Smooth muscle cell of the coronary artery (primary cell): ENCODE results near the gene ZMYND10. TPM values are rescaled to one million over a fixed set of nuclear protein-coding genes. Genes with fewer than 3 reads are reported as not detected.

Source experiments
- total RNA-seq: library from RNA; depleted of rRNA; stranded (reverse); fragments of >200 nt; gene quantifications from 2 replicates; pipeline ENCODE4 v1.2.3, GENCODE V29; 2014; ENCODE audit warnings: low replicate concordance

Gene ZMYND10
- total RNA-seq, result 0.70 and 1.1 TPM in 2 replicates

GRCh38 chr3:50345586-50346234 is at the start of gene ZMYND10:
ZMYND10 (minus strand) TSS chr3:50345732; CDS start chr3:50345579, 153 bp downstream.

GRCh38 chr3:50358911-50359759 is 13.6 kb upstream of the ZMYND10 start, which contains the start of gene TMEM115:
TMEM115 (minus strand) TSS chr3:50359521; CDS start chr3:50359063, 458 bp downstream.

DNA sequence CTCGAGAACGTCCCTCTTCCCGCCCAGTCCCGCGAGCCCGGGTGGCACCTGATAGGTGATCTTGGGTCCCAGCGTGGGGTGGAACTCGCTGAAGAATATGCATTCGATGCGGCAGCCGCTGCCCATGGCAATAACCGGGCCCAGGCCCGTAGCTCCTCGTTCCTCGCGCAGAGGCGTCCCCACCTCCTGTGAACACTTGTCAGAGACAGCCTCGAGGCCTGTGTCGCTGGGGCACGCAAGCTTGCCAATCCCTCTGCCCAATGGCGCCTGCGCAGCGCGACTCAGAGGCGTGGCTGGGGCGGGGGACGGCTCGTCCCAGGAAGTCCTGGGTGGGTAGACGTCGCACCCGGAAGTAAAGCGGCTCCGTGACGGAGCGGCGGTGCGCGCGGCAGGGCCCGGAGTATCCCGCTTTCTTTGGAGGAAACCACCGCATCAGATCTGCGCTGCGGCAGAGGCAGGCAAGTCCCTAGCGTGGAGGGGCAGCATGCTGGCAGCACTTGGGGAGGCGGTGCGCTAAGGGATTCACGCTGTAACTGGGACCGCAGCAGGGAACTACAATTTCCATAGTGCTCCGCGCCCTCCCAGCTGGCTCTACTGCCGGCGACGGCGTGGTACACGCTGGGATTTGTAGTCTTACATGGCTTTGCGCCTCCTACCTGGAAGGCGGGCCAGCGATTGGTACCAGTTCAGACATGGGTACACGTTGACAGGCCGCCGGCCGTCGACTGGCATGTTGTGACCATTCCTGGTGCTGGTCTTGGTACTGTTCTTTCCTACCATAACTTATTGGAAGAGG is 5.2 kb upstream of the ZMYND10 start, which contains the start of the genes CYB561D2 and NPRL2:
TSS of gene CYB561D2 (plus strand) at position 336 of the 796 bp plus-strand sequence. CDS start 572 bp downstream, outside the sequence.
TSS of gene NPRL2 (minus strand) at position 249 of the 796 bp plus-strand sequence. CDS start at position 126, 123 bp downstream.

DNA sequence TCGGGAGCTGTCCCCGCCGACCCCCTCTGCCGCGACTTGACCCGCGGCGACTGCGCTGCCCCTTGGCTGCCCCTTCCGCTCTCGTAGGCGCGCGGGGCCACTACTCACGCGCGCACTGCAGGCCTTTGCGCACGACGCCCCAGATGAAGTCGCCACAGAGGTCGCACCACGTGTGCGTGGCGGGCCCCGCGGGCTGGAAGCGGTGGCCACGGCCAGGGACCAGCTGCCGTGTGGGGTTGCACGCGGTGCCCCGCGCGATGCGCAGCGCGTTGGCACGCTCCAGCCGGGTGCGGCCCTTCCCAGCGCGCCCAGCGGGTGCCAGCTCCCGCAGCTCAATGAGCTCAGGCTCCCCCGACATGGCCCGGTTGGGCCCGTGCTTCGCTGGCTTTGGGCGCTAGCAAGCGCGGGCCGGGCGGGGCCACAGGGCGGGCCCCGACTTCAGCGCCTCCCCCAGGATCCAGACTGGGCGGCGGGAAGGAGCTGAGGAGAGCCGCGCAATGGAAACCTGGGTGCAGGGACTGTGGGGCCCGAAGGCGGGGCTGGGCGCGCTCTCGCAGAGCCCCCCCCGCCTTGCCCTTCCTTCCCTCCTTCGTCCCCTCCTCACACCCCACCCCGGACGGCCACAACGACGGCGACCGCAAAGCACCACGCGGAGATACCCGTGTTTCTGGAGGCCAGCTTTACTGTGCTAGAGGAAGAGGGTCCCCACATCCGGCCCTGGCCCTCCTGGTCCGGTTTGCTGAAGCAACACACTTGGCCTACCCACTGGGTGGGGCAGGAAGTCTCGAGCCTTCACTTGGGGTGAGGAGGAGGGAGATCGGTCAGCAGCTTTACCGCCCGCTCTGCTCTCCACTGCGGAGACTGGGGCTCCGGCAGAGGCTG is 4.8 kb downstream of the ZMYND10 start, which contains the start of gene RASSF1:
TSS of gene RASSF1 (minus strand) at position 389 of the 882 bp plus-strand sequence. CDS start at position 358, 31 bp downstream.

GRCh38 chr3:50327943-50328691 is 17.4 kb downstream of the ZMYND10 start, which contains the start of gene TUSC2:
TUSC2 (minus strand) TSS chr3:50328223; CDS start chr3:50328099, 124 bp downstream.

DNA sequence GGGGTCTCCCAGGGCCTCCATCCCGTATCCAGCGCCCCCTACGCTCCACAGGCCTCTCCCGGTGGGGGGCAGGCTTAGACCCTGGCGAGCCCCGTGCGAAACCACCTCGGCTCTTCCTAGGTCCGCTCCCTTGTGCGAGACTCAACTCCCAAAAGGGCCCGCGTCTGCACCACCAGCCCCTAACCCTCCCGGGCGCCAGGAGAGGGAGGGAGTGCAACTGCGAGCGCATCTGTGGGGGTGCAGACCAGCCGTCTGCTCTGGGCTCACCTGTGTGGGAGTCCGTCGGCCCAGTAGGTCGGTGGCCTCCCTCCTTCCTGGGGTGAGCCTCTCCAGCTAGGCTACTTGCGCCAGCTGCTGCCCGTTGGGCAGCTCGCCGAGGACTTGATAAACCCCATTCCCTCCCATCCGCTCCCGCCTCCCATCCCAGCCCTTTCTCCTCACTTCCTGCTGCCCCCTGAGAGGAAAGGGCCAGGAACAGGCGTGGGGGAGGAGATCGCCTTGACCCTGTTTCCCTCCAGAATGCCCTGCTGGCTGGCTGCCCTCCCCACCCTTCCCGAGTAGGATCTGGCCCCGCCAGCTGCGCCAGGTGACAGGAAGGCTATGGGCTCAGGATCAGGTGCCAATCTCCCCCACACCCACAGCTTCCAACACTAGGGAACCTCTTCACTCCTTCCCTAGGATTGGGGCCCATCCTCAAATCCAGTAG is 23.0 kb downstream of the ZMYND10 start, which contains the start of gene HYAL2:
TSS of gene HYAL2 (minus strand) at position 360 of the 706 bp plus-strand sequence. CDS start 2,256 bp downstream, outside the sequence.

DNA sequence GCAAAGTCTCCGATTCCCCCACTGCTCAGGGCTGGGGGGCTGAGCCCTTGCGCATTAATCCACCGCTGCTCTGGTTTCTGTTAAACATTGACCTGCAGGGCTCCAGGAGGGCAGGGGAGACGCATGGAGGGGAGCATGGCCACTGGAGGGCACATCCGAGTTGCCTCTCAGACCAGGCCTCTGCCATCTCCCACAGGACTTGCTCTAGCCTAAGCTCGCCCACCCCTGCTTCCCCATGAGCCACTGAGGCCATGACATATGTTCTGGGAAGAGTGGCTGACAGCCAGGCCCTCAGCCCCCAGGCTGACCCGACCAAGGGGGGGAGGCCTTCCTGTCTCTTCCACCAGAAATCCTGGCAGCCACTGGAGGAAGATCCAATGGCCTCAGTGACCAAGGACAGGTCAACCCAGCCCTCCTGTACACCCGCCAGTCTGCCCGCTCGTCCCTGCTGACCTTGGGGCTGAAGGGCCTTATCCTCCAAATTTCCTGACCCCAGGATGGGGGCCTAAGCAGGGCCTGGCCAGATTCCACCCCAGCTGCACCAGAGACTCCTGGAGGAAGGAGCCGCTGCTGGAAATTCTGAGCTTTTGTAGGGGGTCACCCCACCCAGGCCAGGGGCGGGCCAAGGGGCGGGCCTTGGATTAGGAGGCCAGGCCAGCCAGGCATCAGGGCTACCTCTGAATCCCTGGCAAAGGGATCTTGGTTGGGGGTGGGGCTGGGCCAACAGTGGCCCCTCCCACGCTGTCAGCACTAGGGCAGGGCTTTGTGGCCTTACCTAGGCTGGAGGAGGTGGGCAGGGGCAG is 42.3 kb downstream of the ZMYND10 start, which contains the start of gene HYAL1:
TSS of gene HYAL1 (minus strand) at position 562 of the 803 bp plus-strand sequence. CDS start 618 bp downstream, outside the sequence.

GRCh38 chr3:50298836-50299637 is 46.5 kb downstream of the ZMYND10 start, which contains the start of the genes HYAL3 and NAA80:
HYAL3 (minus strand) TSS chr3:50299405; CDS start chr3:50295602, 3,803 bp downstream.
NAA80 (minus strand) TSS chr3:50299405; CDS start chr3:50297463, 1,942 bp downstream.

GRCh38 chr3:50292159-50293078 is 53.1 kb downstream of the ZMYND10 start, which contains the start of gene IFRD2:
IFRD2 (minus strand) TSS chr3:50292429; CDS start chr3:50292274, 155 bp downstream.

Other genes with a start within 250 kb of the ZMYND10 start
- 3.7 and 7.4 TPM in 2 replicates for gene SEMA3F, start 190.4 kb downstream of the ZMYND10 start, total RNA-seq
- not detected in 2 replicates for gene GNAT1, start 154.1 kb downstream of the ZMYND10 start, total RNA-seq
- gene SLC38A3, start 140.5 kb downstream of the ZMYND10 start, total RNA-seq, result not detected in 2 replicates
- 308 and 476 TPM in 2 replicates for gene GNAI2, start 109.5 kb downstream of the ZMYND10 start, total RNA-seq
- gene SEMA3B, start 76.6 kb downstream of the ZMYND10 start, total RNA-seq, result 7.2 and 13.2 TPM in 2 replicates
- gene LSMEM2, start 66.6 kb downstream of the ZMYND10 start, total RNA-seq, result not detected in 2 replicates
- gene IFRD2, start 53.3 kb downstream of the ZMYND10 start, total RNA-seq, result 35.9 and 57.7 TPM in 2 replicates
- 4.0 and 5.3 TPM in 2 replicates for gene HYAL3, start 46.3 kb downstream of the ZMYND10 start, total RNA-seq
- 0.82 and 1.8 TPM in 2 replicates for gene NAA80, start 46.3 kb downstream of the ZMYND10 start, total RNA-seq
- gene HYAL1, start 42.2 kb downstream of the ZMYND10 start, total RNA-seq, result 0.60 and 0.94 TPM in 2 replicates
- gene HYAL2, start 23.0 kb downstream of the ZMYND10 start, total RNA-seq, result 63.8 and 67.0 TPM in 2 replicates
- 11.5 and 15.5 TPM in 2 replicates for gene TUSC2, start 17.5 kb downstream of the ZMYND10 start, total RNA-seq
- gene RASSF1, start 4.9 kb downstream of the ZMYND10 start, total RNA-seq, result 16.4 and 31.6 TPM in 2 replicates
- gene NPRL2, start 5.0 kb upstream of the ZMYND10 start, total RNA-seq, result 23.2 and 30.0 TPM in 2 replicates
- 32.7 and 33.1 TPM in 2 replicates for gene CYB561D2, start 5.1 kb upstream of the ZMYND10 start, total RNA-seq
- gene TMEM115, start 13.8 kb upstream of the ZMYND10 start, total RNA-seq, result 27.1 and 28.9 TPM in 2 replicates
- gene CACNA2D2, start 157.9 kb upstream of the ZMYND10 start, total RNA-seq, result under 0.01 TPM in 1 of 2 replicates, not detected in the other
- gene C3orf18, start 222.0 kb upstream of the ZMYND10 start, total RNA-seq, result 8.4 and 13.9 TPM in 2 replicates
- 9.1 and 19.6 TPM in 2 replicates for gene HEMK1, start 223.8 kb upstream of the ZMYND10 start, total RNA-seq